Esophagus squamous epithelium (tissue), 5 donors: ENCODE results near the gene NR3C2. TPM values are rescaled to one million over a fixed set of nuclear protein-coding genes. Genes with fewer than 3 reads are reported as not detected.
A peak's percentile ranks its signal among the peaks of the same experiment; 100 is the strongest.

Experiments used
- DNase-seq: peaks from one replicate; lab custom pipeline; 2025; lab: John Stamatoyannopoulos, UW
- H3K27ac ChIP-seq, 4 donors: fragments of 200-600 bp; sonication (generic); one replicate each; pipeline ENCODE4 v1.5.1; 2016 to 2019; ENCODE audit warnings: mild to moderate bottlenecking in 1 of 4
- H3K27me3 ChIP-seq, 4 donors: fragments of 200-600 bp; sonication (generic); 1 replicate in 3 of 4; 2 replicates in 1 of 4; pipeline versions ENCODE4 v1.5.1 to v1.6.0; 2017 to 2021; ENCODE audit warnings: antibody characterized with exemption in 1 of 4
- H3K36me3 ChIP-seq, 3 donors: fragments of 200-600 bp; sonication (generic); one replicate each; pipeline ENCODE4 v1.5.1; 2016 to 2019
- H3K4me1 ChIP-seq, 3 donors: fragments of 200-600 bp; sonication (generic); one replicate each; pipeline ENCODE4 v1.5.1; 2017 to 2019
- H3K4me3 ChIP-seq, 4 donors: fragments of 200-600 bp; sonication (generic); 1 replicate in 3 of 4; 2 replicates in 1 of 4; pipeline ENCODE4 v1.5.1; 2016 to 2019; ENCODE audit warnings: mild to moderate bottlenecking in 2 of 4, moderate library complexity in 1 of 4
- H3K9me3 ChIP-seq, 3 donors: fragments of 200-600 bp; sonication (generic); one replicate each; pipeline ENCODE4 v1.5.1; 2016 to 2019
- CTCF ChIP-seq, 6 experiments: fragments of 450-650 bp in 4 of 6; fragments of 200-600 bp in 2 of 6; sonication (generic) in 2 of 6; IDR thresholded peaks; one replicate each; pipeline ENCODE4 v1.5.1; 2016 to 2019; ENCODE audit warnings: antibody characterized with exemption in 6 of 6, mild to moderate bottlenecking in 4 of 6, moderate library complexity in 4 of 6
- POLR2A ChIP-seq, 4 donors: fragments of 450-650 bp; IDR thresholded peaks; one replicate each; pipeline ENCODE4 v1.6.1; 2017; ENCODE audit warnings: antibody characterized with exemption in 4 of 4, mild to moderate bottlenecking in 4 of 4, moderate library complexity in 3 of 4
- WGBS, 2 donors: methylation state at CpG; one replicate each; pipeline ENCODE4 v1.1.5; 2018; 5-methylcytosine and 5-hydroxymethylcytosine counted together
- intact Hi-C: fragments of 100-400 bp; cut with DNase I; formaldehyde crosslinking; loops from one replicate; pipeline ENCODE4 v1.15.0; 2022
- total RNA-seq, 4 donors: library from RNA; depleted of rRNA; stranded (reverse); fragments of >200 nt; gene quantifications; one replicate each; pipeline ENCODE4 v1.1.0, GENCODE V29; 2016
- donor health status: DM: yes; HTN: yes; CAD: no.

NR3C2 gene
- total RNA-seq, 4 donors from 2014 or later = 1.2 to 5.3 (median 2.3) TPM

GRCh38 chr4:148376151-148376550 lies 66.1 kb downstream of the NR3C2 start:
- peaks cover 0 to 16% (median 0%) of the 10 kb centered on the region in 3 donors for H3K4me1 ChIP-seq
- intact Hi-C loops = no loop called here
- H3K27me3 ChIP-seq = no peaks in the 10 kb centered on the region
- no peaks in the 10 kb centered on the region for H3K9me3 ChIP-seq
- H3K4me3 ChIP-seq = peak overlapping the region in 3 of 4 donors; percentile 24 to 41 (median 31)
- TF ChIP-seq CTCF (IDR thresholded peaks at IDR 0.05) = no peak
- TF ChIP-seq POLR2A (IDR thresholded peaks at IDR 0.05) = no peak
- 1 to 3% methylated on average over 3 of the region's 3 CpGs for whole genome bisulfite sequencing, 2 donors
- no peak for DNase-seq
- peak overlapping the region in 1 of 4 donors; percentile 11 for H3K27ac ChIP-seq
- no peaks in the 10 kb centered on the region for H3K36me3 ChIP-seq

GRCh38 chr4:148375584-148375983 lies 66.6 kb downstream of the NR3C2 start:
- H3K27me3 ChIP-seq = no peaks in the 10 kb centered on the region
- intact Hi-C loops = no loop called here
- H3K4me3 ChIP-seq = peak overlapping the region in 3 of 4 donors; percentile 24 to 41 (median 31)
- H3K9me3 ChIP-seq = no peaks in the 10 kb centered on the region
- DNase-seq = no peak
- 65 to 67% methylated on average over 3 of the region's 3 CpGs for WGBS, 2 donors
- no peak overlapping the region for H3K27ac ChIP-seq
- no peaks in the 10 kb centered on the region for H3K36me3 ChIP-seq
- peaks cover 0 to 16% (median 0%) of the 10 kb centered on the region in 3 donors for H3K4me1 ChIP-seq
- TF ChIP-seq CTCF (IDR thresholded peaks at IDR 0.05) (no peak), POLR2A (IDR thresholded peaks at IDR 0.05) (no peak)

- TF ChIP-seq POLR2A (IDR thresholded peaks at IDR 0.05) (no peak), CTCF (IDR thresholded peaks at IDR 0.05) (no peak)
- no peak for DNase-seq
- Histone ChIP-seq H3K4me1 (peaks cover 0 to 16% (median 0%) of the 10 kb centered on the region in 3 donors), H3K4me3 (no peak overlapping the region), H3K27me3 (no peaks in the 10 kb centered on the region), H3K27ac (no peak overlapping the region), H3K9me3 (no peaks in the 10 kb centered on the region), H3K36me3 (no peaks in the 10 kb centered on the region)
- intact Hi-C loops = no loop called here
- 38 to 74% methylated on average over 1 of the region's 1 CpG for WGBS, 2 donors
Measured at GRCh38 chr4:148373093-148373492, 69.1 kb downstream of the NR3C2 start.

- H3K27me3 ChIP-seq = no peaks in the 10 kb centered on the region
- DNase-seq = no peak
- intact Hi-C loops = no loop called here
- WGBS, 2 donors = 79 to 86% methylated on average over 2 to 3 of the region's 3 CpGs
- no peak overlapping the region for H3K4me3 ChIP-seq
- H3K4me1 ChIP-seq = no peaks in the 10 kb centered on the region
- no peaks in the 10 kb centered on the region for H3K9me3 ChIP-seq
- no peak for TF ChIP-seq POLR2A (IDR thresholded peaks at IDR 0.05)
- no peak for TF ChIP-seq CTCF (IDR thresholded peaks at IDR 0.05)
- no peak overlapping the region for H3K27ac ChIP-seq
- H3K36me3 ChIP-seq = no peaks in the 10 kb centered on the region
Measured at GRCh38 chr4:148369919-148370318, 72.3 kb downstream of the NR3C2 start.

- Histone ChIP-seq H3K4me1 (no peaks in the 10 kb centered on the region), H3K9me3 (no peaks in the 10 kb centered on the region), H3K27me3 (no peaks in the 10 kb centered on the region), H3K36me3 (no peaks in the 10 kb centered on the region), H3K4me3 (no peak overlapping the region), H3K27ac (no peak overlapping the region)
- intact Hi-C loops = no loop called here
- no peak for DNase-seq
- WGBS, 2 donors = 89 to 94% methylated on average over 4 of the region's 4 CpGs
- TF ChIP-seq CTCF (IDR thresholded peaks at IDR 0.05) (no peak), POLR2A (IDR thresholded peaks at IDR 0.05) (no peak)
Measured at GRCh38 chr4:148367756-148368155, 74.5 kb downstream of the NR3C2 start.
